Subcutaneous abdominal adipose tissue (tissue), 5 donors: Measurements from ENCODE around the gene ASH1L.

ENCODE experiments used
- H3K27ac ChIP-seq: one replicate; pipeline ENCODE4 v1.7.0; 2013; ENCODE audit warnings: low read depth, mild to moderate bottlenecking, inconsistent platforms, low read length, moderate library complexity
- H3K27me3 ChIP-seq, 5 donors: one replicate each; pipeline ENCODE4 v1.7.0; 2013; ENCODE audit warnings: low read length in 5 of 5, inconsistent platforms in 1 of 5; ENCODE audit not compliant: control insufficient read depth in 5 of 5, insufficient read depth in 4 of 5
- H3K36me3 ChIP-seq, 5 donors: one replicate each; pipeline ENCODE4 v1.7.0; 2013; ENCODE audit warnings: low read length in 5 of 5; ENCODE audit not compliant: control insufficient read depth in 5 of 5, insufficient read depth in 5 of 5
- H3K4me1 ChIP-seq, 5 donors: one replicate each; pipeline ENCODE4 v1.7.0; 2013; ENCODE audit warnings: low read length in 5 of 5, mild to moderate bottlenecking in 3 of 5, moderate library complexity in 1 of 5; ENCODE audit not compliant: control insufficient read depth in 5 of 5, insufficient read depth in 5 of 5
- H3K4me3 ChIP-seq, 5 donors: one replicate each; pipeline ENCODE4 v1.7.0; 2013; ENCODE audit warnings: low read length in 5 of 5, low read depth in 1 of 5
- H3K9ac ChIP-seq, 5 donors: one replicate each; pipeline ENCODE4 v1.7.0; 2013; ENCODE audit warnings: low read length in 5 of 5, mild to moderate bottlenecking in 4 of 5, moderate library complexity in 3 of 5
- H3K9me3 ChIP-seq, 5 donors: one replicate each; pipeline ENCODE4 v1.7.0; 2013; ENCODE audit warnings: low read length in 5 of 5; ENCODE audit not compliant: control insufficient read depth in 5 of 5
- donor health status: healthy.
- donor health status: healthy.
- donor health status: healthy.
- donor health status: healthy.
- donor health status: healthy.

The ASH1L gene

DNA sequence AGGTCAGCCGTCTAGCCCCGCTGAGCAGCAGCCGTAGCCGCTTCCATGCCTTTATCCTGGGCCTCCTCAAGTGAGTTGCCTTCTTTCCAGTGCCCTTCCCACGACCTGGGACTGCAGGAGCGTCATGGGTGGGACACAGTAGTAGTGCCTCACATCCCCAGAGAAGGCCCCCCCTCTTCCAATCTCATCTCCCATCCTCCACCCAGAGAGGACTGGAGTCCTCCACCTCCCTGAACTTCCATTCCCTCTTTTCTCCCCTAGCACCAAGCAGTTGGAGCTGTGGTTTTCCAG lies 237.1 kb downstream of the ASH1L start:
- Histone ChIP-seq H3K4me3 (peak overlapping the region in 4 of 5 donors; percentile 13 to 92 (median 85)), H3K9me3 (no peaks in the 10 kb centered on the region), H3K9ac (peak overlapping the region in 3 of 5 donors; percentile 75 to 92 (median 87)), H3K4me1 (peaks cover 8 to 50% (median 40%) of the 10 kb centered on the region in 5 donors), H3K27ac (peak overlapping the region; percentile 82), H3K27me3 (no peaks in the 10 kb centered on the region), H3K36me3 (peaks cover 3 to 36% (median 31%) of the 10 kb centered on the region in 5 donors)

DNA sequence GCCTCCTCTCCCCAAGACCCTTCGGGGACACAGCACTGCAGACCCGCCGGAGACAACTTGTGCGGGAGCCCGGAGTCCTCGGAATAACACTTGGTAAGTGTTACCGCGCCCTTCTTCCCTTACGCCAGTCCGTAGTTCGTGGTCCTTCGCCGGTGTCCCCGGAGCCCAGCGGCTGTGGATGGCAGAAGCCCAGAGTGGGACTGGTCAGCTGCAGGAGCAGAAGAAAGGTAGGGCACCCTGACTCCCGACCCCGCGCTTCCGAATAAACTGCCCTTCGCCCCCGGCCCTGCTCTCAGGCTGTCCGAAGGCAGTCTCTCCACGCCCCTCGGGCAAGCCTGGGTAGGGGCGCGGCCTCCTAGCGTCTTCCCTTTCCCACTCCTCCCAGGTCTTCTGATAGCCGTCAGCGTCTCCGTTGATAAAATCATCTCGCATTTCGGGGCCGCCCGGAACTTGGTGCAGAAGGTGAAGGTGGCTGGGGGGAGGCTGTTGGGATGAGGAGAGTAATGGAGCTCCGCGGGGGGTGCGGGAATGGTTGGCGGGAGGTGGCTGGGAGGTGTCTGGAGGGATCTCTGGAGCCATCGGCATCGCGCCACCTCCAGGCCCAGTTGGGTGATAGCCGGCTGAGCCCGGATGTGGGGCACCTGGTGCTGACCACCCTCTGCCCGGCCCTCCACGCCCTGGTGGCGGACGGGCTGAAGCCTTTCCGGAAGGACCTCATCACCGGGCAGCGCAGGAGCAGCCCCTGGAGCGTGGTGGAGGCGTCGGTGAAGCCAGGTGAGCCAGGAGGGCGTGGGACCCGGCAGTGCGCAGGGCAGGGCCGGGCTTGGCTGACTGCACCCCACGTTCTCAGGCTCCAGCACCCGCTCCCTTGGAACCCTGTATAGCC lies 237.6 kb downstream of the ASH1L start:
- H3K27me3 ChIP-seq: no peaks in the 10 kb centered on the region

DNA sequence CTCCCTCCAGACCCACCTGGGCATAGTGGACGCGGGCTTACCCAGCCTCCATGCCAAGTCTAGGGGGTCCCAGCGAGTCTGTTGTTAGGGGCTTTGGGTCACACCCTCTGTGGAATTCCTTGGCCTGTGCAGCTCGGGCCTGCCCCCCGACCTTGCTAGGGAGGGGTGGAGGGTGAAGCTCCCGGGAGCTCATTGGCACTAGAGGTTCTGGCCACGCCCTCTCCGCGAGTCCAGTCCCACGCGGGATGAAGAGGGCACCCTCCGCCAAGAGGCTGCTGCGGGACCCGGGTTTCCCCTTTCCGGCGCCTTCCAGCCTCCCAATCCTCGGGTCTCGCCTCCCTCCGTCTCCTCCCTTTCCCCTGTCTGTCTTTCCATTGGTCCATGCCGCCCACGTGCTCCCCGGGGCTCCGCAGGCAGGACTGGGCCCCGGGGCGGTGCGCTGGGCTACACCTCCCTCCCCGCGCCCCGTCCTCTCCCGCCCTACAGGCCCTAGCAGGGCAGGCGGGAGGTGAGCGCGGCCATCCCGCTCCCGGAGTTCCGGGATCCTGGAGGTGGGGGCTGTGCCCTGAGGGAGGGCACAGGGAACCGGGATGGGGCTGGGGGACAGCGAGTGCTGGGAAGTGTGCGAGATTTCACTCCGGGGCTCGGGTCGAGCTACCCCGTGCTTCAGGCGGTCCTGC lies 238.4 kb downstream of the ASH1L start:
- Histone ChIP-seq H3K36me3 (peaks cover 3 to 26% (median 22%) of the 10 kb centered on the region in 5 donors), H3K4me3 (peak overlapping the region; percentile 75 to 92 (median 85)), H3K9me3 (no peaks in the 10 kb centered on the region), H3K27ac (peak overlapping the region; percentile 82), H3K9ac (peak overlapping the region; percentile 22 to 93 (median 87)), H3K27me3 (no peaks in the 10 kb centered on the region), H3K4me1 (peaks cover 12 to 56% (median 49%) of the 10 kb centered on the region in 5 donors)

More for the DNA sequence above, 237.6 kb downstream of the ASH1L start:
- Histone ChIP-seq H3K9me3 (no peaks in the 10 kb centered on the region), H3K9ac (peak overlapping the region in 4 of 5 donors; percentile 75 to 93 (median 90)), H3K27ac (peak overlapping the region; percentile 82), H3K4me3 (peak overlapping the region; percentile 74 to 92 (median 85)), H3K4me1 (peaks cover 12 to 56% (median 46%) of the 10 kb centered on the region in 5 donors), H3K36me3 (peaks cover 3 to 30% (median 25%) of the 10 kb centered on the region in 5 donors)

DNA sequence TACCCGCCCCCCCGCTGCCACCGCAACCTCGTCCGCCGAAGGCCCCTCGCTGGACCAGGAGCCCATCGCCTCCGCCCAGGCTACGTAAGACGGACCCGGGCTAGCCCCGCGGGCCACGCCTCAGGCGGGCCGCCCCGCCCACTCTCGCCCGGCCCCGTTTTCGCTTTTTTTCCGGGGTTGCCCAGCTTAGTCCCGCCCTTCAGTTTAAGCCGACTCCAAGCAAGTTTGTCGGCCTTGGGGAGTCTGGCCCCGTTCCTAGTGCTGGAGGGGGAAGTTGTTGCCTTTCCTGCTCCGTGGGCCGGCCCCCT lies 238.9 kb downstream of the ASH1L start:
- Histone ChIP-seq H3K9me3 (no peaks in the 10 kb centered on the region), H3K4me1 (peaks cover 12 to 56% (median 49%) of the 10 kb centered on the region in 5 donors), H3K27ac (peak overlapping the region; percentile 82), H3K9ac (peak overlapping the region; percentile 22 to 93 (median 87)), H3K4me3 (peak overlapping the region; percentile 75 to 92 (median 85)), H3K27me3 (no peaks in the 10 kb centered on the region), H3K36me3 (peaks cover 3 to 31% (median 24%) of the 10 kb centered on the region in 5 donors)

DNA sequence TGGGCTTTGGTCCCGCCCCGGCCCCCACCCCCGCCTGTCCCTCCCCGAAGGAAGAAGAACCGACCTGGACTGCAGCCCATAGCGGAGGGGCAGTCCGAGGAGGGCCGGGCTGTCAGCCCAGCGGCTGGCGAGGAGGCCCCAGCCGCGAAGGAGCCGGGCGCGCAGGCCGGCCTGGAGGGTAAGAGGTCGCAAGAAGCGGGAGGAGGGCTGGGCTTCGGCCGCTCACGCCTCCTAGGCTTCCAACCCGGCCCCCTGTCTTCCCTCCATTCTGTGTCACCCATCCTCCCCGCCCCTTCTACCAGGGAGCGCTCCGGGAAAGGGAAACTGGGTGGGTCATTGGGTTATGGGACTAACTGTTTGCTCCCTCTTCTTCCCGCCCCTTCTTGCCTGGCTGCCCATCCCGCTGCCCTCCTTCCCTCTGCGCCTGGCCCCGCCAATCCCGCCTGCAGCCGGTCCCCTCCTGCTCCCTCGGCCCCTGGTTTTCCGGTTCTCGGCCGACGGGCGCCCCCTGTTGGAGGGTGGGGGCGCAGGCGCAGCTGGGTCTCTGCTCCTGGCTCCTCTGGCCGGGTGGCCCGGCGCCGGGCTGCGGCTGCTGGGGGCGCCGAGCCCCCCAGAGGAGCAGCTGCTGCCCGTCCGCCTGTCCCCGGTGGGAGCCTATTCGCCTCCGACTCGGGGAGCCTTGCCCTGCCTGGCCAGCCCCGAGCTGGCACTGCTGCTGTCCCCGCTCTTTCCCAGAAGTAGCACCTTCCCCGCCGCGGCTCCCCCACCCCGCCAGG lies 239.5 kb downstream of the ASH1L start:
- Histone ChIP-seq H3K36me3 (peaks cover 3 to 33% (median 28%) of the 10 kb centered on the region in 5 donors), H3K27me3 (no peaks in the 10 kb centered on the region), H3K9ac (peak overlapping the region in 4 of 5 donors; percentile 55 to 83 (median 72)), H3K4me1 (peaks cover 12 to 56% (median 49%) of the 10 kb centered on the region in 5 donors), H3K27ac (peak overlapping the region; percentile 82), H3K9me3 (no peaks in the 10 kb centered on the region), H3K4me3 (peak overlapping the region; percentile 45 to 92 (median 85))

DNA sequence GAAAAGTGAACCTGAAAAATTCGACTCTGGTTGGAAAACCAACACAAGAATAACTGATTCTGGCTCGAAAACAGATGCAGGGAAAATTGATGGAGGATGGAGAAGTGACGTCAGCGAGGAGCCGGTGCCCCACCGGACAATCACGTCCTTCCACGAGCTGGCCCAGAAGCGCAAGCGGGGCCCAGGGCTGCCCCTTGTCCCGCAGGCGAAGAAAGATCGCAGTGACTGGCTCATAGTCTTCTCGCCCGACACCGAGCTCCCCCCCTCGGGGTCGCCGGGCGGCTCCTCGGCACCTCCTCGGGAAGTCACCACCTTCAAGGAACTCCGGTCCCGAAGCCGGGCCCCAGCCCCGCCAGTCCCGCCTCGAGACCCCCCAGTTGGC lies 240.0 kb downstream of the ASH1L start:
- peak overlapping the region in 3 of 5 donors; percentile 55 to 81 (median 64) for H3K9ac ChIP-seq
- H3K36me3 ChIP-seq: peaks cover 3 to 31% (median 26%) of the 10 kb centered on the region in 5 donors
- peaks cover 12 to 56% (median 49%) of the 10 kb centered on the region in 5 donors for H3K4me1 ChIP-seq
- peak overlapping the region; percentile 62 for H3K27ac ChIP-seq
- H3K4me3 ChIP-seq: peak overlapping the region; percentile 28 to 92 (median 56)
- no peaks in the 10 kb centered on the region for H3K27me3 ChIP-seq
- no peaks in the 10 kb centered on the region for H3K9me3 ChIP-seq

DNA sequence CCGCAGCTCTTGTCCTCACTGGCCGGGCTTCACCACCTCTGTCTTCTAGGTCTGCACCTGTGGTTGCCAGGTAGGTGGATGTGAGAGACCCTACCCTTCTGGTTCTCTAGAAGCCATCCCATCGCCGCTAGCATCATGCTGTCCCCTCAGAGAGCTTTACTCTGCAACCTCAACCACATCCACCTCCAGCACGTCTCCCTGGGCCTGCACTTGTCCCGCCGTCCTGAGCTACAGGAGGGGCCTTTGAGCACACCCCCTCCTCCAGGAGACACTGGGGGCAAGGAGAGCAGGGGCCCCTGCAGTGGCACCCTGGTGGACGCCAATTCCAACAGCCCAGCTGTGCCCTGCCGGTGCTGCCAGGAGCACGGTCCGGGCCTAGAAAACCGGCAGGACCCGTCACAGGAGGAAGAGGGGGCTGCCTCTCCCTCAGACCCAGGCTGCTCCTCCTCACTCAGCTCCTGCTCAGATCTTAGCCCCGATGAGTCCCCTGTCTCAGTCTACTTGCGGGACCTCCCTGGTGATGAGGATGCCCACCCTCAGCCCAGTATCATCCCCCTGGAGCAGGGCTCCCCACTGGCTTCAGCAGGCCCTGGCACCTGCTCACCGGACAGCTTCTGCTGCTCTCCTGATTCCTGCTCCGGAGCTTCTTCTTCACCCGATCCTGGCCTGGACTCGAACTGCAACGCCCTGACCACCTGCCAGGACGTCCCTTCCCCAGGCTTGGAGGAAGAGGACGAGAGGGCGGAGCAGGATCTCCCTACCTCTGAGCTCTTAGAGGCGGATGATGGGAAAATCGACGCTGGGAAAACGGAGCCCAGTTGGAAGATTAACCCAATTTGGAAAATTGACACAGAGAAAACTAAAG lies 240.7 kb downstream of the ASH1L start:
- Histone ChIP-seq H3K27ac (peak overlapping the region; percentile 62), H3K4me3 (peak overlapping the region; percentile 51 to 92 (median 77)), H3K36me3 (peaks cover 0 to 26% (median 20%) of the 10 kb centered on the region in 5 donors), H3K9me3 (no peaks in the 10 kb centered on the region), H3K27me3 (no peaks in the 10 kb centered on the region), H3K4me1 (peaks cover 12 to 56% (median 49%) of the 10 kb centered on the region in 5 donors), H3K9ac (peak overlapping the region in 2 of 5 donors; percentile 65 to 81)

DNA sequence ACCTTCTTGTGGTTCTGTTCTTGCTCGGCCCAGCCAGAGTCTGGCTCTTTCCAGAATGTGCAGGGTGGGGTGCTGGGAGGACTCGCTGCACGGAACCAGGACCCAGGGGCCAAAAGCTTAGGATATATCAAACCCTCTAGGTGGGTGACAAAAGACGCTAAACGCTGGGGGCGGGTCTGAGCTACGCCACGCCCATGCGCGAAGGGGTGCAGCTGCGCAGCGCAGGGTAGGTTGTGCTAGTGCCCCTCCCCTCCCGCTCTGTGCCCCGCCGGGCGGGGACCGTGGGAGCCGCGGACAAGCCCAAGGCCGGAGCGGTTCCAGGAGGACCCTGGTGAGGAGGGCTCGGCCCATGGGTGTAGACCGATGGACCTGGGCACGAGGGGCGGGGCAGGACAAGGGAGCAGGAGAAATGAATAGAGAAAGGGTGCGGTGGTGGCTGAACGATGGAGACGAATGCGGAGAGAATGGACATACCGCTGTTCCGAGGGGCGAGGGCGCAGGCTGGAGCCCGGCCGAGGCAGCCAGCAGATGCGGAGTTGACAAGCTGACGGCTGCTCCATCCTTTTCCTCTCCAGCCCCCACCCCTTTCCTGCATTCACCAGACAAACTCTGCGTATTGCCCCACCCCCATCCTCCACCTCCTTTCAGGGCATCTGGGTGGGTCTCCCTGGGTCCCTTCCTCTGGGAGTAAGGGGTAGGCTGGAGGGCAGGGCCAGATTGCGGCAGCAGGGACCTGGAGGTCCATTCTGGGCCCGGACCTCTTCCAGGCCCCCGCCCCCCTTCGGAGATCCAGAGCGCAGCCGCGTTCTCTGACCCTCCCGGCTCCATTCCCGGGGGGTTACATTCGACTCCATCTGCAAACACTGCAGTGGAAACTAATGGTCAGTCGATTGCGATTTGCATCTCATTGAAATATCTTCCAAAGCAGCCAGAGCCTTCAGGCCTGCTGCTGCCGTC lies 241.7 kb downstream of the ASH1L start, which contains the start of gene RUSC1:
Gene RUSC1 (plus strand): TSS at position 234 of the 957 bp plus-strand sequence. CDS start 880 bp downstream, outside the sequence.
- no peaks in the 10 kb centered on the region for H3K9me3 ChIP-seq
- peaks cover 12 to 53% (median 48%) of the 10 kb centered on the region in 5 donors for H3K4me1 ChIP-seq
- peak within 1 kb of the TSS; percentile 66 to 92 (median 77) for H3K4me3 ChIP-seq
- peaks cover 0 to 22% (median 12%) of the 10 kb centered on the region in 5 donors for H3K36me3 ChIP-seq
- H3K9ac ChIP-seq: peak within 1 kb of the TSS; percentile 16 to 65 (median 62)
- peak within 1 kb of the TSS; percentile 62 for H3K27ac ChIP-seq
- no peaks in the 10 kb centered on the region for H3K27me3 ChIP-seq
